Measurements from ENCODE around the gene RUNDC3A.

Gene RUNDC3A

DNA sequence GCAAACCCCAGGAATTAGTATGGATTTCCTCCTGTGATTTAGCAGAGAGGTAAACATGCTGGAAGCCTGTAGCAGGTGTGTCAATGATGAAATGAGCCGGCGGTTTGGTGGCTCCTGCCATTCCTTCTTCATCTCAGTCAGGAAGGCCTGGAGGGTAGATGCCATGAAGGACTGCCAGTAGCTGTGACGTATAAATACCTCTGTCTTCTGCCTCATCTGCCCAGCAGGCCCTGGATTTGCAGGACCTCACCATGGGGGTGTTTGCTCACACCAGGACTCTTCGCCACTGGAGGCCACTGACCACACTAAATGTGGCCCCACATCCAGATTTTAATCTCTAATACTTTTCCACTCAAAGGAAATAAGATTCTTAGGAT lies 24.4 kb upstream of the RUNDC3A start:
- no peak for DNase-seq

DNA sequence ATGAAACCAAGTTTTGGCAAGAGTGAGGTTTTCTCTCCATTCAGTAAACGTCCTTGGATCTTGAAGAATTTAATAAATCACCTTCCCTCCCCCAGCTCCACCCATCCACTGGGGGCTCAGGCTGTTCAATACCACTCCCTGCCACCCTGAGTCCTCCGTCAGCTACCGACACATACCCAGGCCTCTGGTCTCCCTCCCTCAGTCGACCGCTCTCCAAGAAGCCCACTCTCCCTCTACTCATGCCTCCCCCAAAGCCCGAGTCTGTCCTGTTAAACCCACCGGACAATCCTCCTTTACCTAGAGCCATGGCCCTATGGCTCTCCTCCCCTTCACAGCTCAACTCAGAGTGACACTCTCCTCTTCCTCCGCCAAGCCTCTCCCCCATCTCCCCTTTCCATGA lies 20.8 kb upstream of the RUNDC3A start:
- no peak for DNase-seq

DNA sequence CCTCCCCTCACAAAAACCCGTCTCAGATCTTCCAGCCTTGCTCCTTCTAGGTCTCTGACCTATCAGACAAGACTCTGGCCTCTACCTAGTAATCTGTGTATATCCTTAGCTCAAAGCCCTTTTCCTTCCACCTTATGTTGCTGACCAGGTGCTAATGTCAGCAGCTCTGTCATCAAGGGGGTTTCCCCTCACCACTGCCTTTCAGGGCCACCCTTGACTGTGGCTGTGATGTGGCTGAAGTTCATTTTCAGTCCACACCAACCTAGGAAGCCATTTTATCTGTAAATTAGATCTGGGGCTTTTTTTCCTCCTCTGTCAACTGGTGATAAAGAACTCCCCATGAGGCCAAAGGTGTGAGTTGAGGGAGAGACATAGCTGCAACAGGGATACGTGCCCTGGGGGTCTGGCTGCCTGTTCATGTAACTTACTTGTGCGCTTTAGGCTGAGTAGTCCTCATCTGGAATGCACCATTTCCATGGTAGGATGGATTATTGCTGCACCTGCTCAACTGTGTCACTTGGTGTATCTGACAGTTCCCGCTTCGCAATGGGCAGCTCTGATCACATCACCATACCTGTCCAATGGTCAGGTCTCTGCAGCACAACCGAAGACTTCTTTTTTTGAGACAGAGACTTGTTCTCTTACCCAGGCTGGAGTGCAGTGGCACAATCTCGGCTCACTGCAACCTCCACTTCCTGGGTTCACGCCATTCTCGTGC lies 14.7 kb upstream of the RUNDC3A start:
- no peak for DNase-seq

DNA sequence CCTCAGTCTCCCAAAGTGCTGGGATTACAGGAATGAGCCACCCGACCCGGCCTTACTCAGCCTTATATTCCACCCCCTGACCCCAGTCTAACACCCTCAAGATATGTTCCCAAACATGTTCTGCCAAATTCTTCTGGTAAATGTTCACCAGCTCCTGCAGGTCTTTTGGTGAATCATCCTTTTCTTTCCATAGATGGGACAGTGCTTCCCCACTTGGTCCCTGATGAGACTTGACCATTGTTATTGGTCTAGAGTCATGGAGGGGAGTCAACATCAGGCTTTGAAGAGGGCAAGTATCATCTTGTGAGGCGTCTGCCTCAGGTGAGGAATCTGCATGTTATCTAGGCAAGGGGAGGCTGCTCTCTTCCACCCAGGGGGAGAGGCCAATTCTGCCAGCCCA lies 10.4 kb upstream of the RUNDC3A start:
- no peak for DNase-seq

DNA sequence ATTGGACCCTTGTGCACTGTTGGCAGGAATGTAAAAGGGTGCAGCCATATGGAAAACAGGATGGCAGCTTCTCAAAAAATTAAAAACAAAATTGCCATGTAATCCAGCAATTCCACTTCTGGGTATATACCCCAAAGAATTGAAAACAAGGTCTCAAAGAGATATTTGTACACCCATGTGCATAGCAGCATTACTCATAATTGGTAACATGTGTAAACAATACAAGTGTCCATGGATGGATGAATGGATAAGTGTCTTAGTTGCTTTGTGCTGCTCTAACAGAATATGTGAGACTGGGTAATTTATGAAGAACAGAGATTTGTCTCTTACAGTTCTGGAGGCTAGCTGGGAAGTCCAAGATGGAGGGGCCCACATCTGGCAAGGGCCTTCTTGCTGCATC lies 3.8 kb upstream of the RUNDC3A start:
- DNase-seq, result no peak

DNA sequence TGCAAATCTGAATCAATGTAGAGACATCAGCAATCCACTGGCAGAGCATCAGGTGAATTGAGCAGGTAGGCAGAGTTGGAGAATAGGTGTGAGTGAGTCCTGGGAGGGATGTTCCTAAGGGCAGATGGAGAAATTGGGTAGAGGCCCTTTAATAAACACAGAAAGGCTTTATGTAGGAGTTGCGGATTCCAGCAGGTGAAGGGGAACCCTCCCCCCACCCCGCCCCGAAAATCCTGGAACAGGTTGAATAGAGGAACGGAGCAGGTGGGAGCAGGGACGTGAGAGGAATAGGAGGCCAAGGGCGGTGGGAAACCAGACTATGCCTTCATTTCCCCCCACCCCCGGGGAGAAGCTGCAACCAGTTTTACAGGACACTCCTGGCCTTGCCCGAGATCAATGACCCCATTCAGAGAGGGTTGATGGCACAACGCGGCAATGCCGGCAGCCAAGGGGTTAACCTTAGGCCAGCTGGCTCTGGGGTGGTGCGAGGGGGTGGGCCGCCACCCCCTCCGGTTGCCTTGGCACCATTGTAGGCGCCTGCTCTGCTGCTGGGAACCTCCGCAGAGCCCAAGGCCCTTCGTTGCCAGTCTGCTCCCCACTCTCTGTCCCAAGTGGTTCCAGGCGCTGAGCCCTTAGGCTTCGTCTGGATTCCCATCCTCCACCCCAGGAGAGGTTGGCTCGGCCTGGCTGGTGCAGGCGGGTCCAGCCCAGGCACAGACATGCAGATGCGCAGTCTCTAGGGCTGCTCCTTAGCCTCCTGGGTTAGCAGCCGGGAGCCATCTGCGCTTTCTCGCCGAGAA lies 814 bp upstream of the RUNDC3A start:
- DNase-seq, result no peak

DNA sequence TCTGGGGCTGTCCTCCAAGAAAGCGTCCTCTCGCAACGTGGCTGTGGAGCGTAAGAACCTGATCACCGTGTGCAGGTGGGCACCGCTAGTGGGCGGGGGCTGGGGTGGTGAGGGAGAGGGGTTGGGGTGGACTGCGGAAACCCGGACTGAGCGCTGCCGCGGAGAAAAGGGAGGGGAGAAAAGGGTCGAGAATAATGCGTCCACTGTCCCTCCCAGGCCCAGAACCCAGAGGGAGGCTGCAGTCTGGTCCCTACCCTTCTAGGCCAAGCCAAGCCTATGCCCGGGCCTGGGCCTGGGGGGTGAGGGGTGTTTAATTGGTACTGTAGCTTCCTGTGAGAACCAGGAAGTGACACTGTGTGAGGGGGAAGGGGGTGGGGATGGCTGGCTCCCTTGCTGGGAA lies 464 bp downstream of the RUNDC3A start:
- DNase-seq, result no peak

DNA sequence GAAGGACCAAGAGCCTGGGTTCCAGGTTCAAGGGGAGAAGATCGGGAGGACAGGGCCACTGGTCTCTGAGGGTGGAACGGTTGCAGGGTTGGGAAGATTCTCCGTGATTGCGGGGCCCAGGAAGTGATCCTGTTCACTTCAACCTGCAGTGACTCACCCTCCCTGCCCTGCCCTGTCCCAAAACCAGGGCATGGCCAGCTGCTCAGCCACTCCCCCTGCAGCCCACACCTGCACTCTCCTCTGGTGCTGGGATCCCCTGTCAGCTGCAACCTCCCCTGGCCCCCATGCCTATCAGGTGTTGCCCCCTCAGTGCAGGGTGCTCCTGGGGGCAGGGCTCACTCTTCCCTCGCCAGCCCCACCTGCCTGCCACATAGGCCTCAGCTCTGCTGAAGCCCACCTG lies 1.1 kb downstream of the RUNDC3A start:
- DNase-seq, result no peak

DNA sequence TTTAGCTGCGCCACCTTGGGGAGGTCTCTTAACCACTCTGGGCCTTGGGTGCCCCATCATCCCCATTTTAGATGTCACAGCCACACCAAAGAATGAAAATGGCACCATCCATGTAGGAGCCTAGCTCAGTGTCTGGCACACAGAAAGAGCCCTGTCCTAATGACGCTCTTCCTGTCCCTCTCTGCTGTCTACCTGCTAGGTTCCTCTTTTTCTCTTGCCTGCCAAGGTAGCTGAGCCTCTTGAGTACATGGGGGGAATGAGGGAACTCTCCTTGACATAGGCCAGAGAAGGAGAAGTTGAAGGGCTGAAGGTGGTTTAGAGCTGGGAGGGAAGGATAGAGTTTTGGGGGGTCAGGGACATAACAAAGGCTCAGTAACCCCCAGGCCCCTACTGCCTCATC lies 1.8 kb downstream of the RUNDC3A start:
- DNase-seq, result no peak

DNA sequence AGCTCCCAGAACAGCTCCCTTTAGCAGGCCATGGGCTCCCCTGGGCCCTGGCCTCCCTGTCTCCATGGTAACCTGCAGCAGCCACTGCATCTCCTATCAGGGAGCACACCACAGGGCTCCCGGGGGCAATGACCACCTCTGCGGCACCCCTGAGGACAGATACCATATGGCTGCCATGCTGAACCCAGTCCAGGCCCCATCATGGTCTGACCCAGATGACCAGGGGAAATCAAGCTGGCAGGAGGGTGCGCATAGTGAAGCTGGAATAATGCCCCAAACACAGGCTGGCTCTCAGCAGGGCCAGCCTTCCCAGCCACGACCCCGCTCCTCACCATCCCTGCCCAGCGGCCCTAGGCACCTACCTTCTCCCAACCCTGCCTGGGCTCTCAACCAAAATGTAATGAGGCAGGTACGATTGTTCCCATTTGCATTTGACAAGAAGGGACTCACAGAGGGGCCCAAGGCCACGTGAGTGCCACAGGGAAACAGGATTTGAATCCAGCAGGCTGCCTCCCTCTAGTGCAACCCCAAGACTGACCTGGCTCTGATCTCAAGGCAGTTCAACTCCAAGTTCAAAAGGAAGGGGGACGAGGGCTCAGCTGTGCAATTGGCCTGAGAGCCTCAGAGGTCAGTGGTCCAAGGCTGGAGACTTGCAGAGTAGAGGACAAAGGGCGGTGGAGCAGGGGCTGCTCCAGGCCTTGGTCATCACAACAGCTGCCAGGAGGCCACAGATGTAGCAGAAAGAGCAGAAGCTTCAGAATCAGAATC lies 2.4 kb downstream of the RUNDC3A start:
- DNase-seq, result no peak

DNA sequence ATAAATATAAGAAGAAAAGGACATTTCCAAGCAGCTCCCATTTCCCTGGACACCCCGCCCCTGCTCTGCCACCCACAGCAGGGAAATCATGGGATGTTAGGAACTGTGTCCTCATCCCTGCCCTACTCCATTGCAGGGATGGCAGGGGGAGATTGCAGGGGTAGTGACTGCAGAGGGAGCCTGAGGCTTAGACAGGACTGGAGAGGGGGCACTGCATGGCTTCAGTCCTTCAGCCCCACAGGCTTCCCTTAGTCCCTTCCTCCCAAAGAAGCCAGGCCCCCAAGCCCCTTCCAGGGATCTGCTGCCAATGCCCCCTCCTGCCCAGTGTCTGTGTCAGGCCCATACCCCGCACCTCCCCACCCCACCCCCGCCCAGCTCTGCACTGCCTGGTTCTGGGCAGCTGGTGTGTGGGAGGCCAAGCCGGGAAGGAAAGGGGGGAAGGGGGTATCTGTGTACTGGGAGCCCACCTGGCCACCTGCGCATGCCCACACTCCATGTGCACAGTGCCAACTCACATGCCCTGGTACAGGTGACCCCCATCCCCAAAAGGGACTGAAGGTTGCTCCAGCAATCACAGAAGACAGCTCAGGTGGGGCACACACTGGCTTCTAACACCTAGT lies 3.3 kb downstream of the RUNDC3A start:
- DNase-seq, result no peak

DNA sequence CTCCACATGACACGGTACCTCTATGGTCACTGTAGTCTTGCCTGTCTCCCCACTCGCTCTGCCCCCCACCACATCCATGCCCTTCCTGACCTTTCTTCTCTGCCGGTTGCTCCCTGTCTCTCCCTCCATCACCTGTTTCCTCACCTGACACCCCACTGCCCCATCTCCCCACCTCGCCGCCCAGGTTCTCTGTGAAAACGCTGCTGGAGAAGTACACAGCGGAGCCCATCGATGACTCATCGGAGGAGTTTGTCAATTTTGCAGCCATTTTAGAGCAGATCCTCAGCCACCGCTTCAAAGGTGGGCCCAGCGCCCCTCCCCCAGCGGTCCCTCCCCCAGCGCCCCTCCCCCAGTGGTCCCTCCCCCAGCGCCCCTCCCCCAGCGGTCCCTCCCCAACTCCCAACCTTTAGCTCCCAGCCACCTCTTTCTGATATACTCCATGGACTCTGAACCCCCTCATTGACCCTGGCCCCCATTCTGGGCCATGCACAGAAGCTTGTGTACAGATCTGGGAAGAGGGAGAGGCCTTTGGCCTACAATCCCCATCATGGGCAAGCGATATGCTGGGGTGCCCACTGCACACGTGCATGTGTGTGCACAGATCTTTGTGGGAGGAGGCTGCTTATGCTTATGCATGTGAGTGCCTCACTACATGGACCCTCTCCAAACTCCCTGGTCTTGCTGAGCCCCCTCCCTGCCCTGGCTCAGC lies 4.1 kb downstream of the RUNDC3A start:
- no peak for DNase-seq

DNA sequence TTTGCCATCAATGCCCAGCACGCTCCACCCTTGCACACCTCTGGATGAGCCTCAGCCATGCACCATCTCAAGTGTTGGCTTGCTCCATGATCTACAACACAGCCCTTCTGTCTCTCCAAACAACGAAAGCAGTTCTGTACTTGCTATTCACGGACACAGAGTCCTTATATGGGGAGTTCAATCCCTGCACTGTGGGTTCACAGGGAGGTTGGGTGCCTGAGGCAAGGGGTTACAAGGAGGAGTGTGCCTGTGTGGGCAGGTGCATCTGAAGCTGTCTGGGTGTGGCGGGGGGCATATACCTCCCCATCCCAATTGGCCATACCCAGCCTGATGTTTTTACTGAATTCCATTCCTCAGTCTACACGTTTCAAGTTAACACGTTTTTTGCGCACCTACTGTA lies 5.6 kb downstream of the RUNDC3A start:
- DNase-seq, result no peak

DNA sequence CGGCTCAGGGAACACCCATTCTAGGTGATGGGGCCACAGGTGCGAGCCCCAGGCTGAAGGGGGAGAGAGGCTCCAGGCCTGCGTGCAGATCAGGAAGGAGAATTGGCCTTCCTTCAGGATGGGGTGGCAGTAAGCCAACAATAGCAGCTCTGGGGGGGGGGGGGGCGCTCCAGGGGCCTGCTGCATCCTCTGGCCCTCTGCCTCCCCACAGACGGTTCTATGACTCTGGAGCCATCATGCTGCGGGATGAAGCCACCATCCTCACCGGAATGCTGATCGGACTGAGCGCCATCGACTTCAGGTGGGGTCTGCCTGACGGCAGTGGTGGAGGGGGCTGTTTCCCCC lies 6.1 kb downstream of the RUNDC3A start:
- DNase-seq, result no peak

DNA sequence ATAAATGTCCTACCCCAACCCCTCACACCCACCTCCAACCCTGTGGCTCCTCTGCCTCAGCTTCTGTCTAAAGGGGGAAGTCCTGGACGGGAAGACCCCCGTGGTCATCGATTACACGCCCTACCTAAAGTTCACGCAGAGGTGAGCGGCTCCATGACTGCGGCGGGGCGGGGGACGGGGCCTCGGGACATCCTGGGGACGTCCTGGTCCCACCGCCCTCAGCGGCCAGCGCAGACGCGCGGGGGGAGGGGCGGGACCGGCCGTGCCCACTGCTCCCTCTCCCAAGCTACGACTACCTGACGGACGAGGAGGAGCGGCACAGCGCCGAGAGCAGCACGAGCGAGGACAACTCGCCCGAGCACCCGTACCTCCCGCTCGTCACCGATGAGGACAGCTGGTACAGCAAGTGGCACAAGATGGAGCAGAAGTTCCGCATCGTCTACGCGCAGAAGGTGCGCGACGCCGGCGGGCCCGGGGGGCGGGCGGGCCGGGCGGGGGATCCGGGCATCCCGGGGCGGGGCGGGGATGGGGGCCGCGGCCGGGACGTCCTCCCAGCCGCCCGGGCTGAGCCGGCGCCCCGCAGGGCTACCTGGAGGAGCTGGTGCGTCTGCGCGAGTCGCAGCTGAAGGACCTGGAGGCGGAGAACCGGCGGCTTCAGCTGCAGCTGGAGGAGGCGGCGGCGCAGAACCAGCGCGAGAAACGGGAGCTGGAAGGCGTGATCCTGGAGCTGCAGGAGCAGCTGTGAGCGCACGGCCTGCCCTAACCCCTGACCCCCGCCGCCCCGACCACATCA lies 6.7 kb downstream of the RUNDC3A start:
- DNase-seq, result no peak

DNA sequence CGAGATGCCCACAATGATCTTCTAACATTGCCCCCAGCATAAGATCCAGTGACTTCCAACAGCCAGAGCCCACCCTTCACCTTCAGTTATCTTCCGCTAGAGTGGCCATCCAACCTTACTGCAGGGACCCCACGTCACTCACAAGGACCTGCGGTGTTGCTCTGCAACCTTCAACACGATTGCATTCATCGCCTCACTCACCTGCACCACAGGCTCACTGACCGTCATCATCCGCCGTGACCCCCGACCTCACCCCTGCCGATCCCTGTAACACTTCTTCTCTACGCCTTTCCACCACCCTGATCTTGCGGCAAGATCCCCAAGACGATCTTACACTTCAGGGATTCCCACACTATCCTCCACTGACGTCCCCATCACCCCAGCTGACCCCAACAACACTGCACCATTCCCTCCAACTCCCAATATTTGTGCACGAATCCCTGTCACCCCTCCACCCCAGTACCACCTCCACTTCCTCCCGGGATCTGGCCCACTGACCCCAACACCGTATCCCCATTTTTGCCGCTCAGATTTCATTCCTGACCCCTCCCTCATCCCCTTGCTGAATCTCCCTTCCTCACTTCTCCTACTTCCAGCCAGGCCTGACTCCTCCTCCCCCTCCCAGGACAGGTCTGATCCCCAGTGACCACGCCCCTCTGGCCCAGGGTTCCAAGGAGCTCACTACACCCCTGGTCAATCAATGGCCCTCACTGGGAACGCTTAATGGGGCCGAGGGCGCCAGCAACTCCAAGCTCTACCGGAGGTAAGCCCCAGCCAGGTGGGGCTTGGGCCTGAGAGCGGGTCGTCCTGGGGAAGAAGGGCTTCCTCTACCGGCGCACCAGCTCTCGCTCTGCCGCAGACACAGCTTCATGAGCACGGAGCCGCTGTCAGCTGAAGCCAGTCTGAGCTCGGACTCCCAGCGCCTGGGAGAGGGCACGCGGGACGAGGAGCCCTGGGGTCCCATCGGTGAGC lies 7.6 kb downstream of the RUNDC3A start:
- no peak for DNase-seq

DNA sequence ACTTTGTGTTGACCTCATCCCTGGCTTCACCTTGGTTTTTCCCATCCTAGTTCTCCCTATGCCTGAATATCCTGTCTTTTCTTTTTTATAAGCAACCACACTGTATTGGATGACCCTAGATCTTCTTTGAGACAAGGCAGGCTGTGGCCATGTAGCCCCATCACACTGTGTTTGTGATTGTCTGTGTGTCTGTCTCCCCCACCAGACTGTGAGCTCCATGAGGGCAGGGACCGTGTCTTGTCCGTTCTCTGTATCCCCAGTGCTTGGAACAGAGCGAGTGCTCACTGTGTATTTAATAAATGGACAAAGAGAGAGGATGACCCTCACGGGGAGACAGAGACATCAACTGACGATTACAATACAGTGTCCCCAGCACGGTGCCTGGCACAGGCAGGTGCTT lies 9.1 kb downstream of the RUNDC3A start:
- no peak for DNase-seq

DNA sequence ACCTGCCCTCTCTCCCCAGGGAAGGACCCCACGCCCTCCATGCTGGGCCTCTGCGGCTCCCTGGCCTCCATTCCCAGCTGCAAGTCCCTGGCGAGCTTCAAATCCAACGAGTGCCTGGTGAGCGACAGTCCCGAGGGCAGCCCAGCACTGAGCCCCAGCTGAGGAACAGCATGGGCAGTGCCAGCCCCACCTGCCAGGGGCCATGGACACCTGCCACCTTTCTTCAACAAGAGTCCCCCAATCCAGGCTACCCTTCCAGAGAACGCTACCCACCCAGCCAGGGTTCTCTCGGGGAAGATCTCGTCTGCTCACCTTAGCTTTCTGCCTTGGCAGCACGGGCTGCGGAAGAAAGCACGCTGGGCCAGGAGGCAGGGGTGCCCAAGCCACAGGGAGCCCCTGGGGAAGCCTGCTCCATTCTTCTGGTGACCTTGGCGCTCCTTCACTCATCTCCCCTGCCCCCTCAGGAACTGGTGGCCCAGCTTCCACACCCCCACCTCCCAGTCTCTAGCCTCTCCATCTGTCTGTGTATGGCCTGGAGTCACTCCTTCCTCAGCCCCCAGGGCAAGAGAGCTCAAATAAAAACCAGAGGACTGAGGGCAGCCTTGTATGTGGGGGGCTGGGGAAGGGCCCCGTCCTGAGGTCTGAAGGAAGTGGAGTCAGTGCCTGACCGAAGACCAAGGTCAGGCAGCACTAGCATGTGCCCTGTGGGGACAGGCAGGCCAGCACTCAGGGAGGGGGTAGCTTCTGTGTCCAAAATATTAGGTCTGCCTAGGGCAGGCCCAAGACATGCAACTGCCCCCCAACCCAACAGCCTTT lies 9.9 kb downstream of the RUNDC3A start:
- DNase-seq, result no peak

DNA sequence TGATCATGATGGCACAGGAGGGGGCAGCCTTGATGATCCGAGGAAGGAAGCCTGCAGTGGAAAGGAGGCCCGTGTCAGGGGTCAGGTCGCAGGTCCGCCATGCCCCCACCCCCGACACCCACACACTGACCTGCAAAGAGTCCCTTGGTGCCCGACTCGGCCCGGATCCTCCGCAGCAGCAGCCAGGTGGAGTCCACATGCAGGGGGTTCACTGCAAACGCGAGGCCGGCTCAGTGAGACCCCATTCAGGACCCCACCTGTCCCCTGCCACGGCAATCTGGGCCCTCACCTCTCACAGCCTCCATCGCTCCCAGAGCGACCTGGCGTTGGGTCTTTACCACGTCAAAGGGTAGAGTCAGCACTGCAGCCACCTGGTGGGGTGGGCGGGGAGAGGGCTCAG lies 11.7 kb downstream of the RUNDC3A start:
- no peak for DNase-seq
